Caco-2 (cell line): Measurements from ENCODE around the gene NTN5. TPM values are rescaled to one million over a fixed set of nuclear protein-coding genes. Genes with fewer than 3 reads are reported as not detected.

ENCODE experiments used
- BruUV-seq: library from RNA; stranded (reverse); fragments of 400-500 nt; replicated peaks from 2 replicates; lab custom pipeline; 2021; lab: Mats Ljungman, UMichigan
- CTCF ChIA-PET: fragments of 300-600 bp; sonication (Branson Sonifier 250); formaldehyde crosslinking; loops from one replicate; lab custom pipeline; 2022; ENCODE audit warnings: antibody characterized with exemption; lab: Charles Lee
- POLR2A ChIA-PET: fragments of 300-600 bp; sonication (Branson Sonifier 250); formaldehyde crosslinking; loops from one replicate; lab custom pipeline; 2022; ENCODE audit warnings: antibody characterized with exemption; lab: Charles Lee
- DNase-seq, 2 experiments: peaks; one replicate each; pipeline versions ENCODE4 v3.0.0 to v3.0.0-alpha.2; 2020 to 2022
- H3K27me3 ChIP-seq: replicated peaks from 2 replicates; pipeline ENCODE4 v1.6.0; 2011; ENCODE audit warnings: low read length; ENCODE audit not compliant: control insufficient read depth, insufficient read depth
- H3K36me3 ChIP-seq: 2 replicates; pipeline ENCODE4 v1.5.1; 2011; ENCODE audit warnings: low read length; ENCODE audit not compliant: control insufficient read depth, insufficient read depth
- H3K4me1 ChIP-seq: fragments of 250-450 bp; sonication (Bioruptor Pico); 2 replicates; pipeline ENCODE4 v1.5.1; 2020; ENCODE audit warnings: mild to moderate bottlenecking
- H3K4me3 ChIP-seq: 2 replicates; pipeline ENCODE4 v1.5.1; 2011; ENCODE audit warnings: low read depth, mild to moderate bottlenecking, control low read depth, low read length
- H3K9me3 ChIP-seq: fragments of 250-450 bp; sonication (Bioruptor Pico); 2 replicates; pipeline ENCODE4 v1.5.1; 2020; ENCODE audit warnings: mild to moderate bottlenecking, moderate library complexity
- H3K27ac Mint-ChIP-seq: one replicate; pipeline ENCODE4 v1.8.0; 2022; ENCODE audit warnings: mixed read lengths; ENCODE audit not compliant: unreplicated experiment
- H3K27me3 Mint-ChIP-seq: one replicate; pipeline ENCODE4 v1.8.0; 2022; ENCODE audit warnings: mixed read lengths; ENCODE audit not compliant: insufficient read depth, unreplicated experiment
- H3K36me3 Mint-ChIP-seq: one replicate; pipeline ENCODE4 v1.8.0; 2022; ENCODE audit warnings: mild to moderate bottlenecking, mixed read lengths; ENCODE audit not compliant: insufficient read depth, unreplicated experiment
- H3K4me1 Mint-ChIP-seq: one replicate; pipeline ENCODE4 v1.8.0; 2022; ENCODE audit warnings: low read depth, mixed read lengths; ENCODE audit not compliant: unreplicated experiment
- H3K4me3 Mint-ChIP-seq: one replicate; pipeline ENCODE4 v1.8.0; 2022; ENCODE audit warnings: mild to moderate bottlenecking, moderate library complexity, mixed read lengths; ENCODE audit not compliant: unreplicated experiment
- H3K9me3 Mint-ChIP-seq: one replicate; pipeline ENCODE4 v1.8.0; 2022; ENCODE audit warnings: mixed read lengths; ENCODE audit not compliant: unreplicated experiment
- intact Hi-C: fragments of 100-400 bp; cut with micrococcal nuclease; formaldehyde crosslinking; loops from one replicate; pipeline ENCODE4 v1.10.0; 2022; ENCODE audit not compliant: unreplicated experiment
- total RNA-seq: library from RNA; stranded (reverse); gene quantifications from 2 replicates; pipeline ENCODE4 v1.2.3, GENCODE V29; 2022
- TF ChIP-seq, protein P1 (sequence below), 2 experiments: fragments of 200-600 bp in 1 of 2; IDR thresholded peaks; 1 replicate in 1 of 2; 2 replicates in 1 of 2; pipeline versions ENCODE4 v1.5.1 to v1.8.0; 2011 to 2022; ENCODE audit warnings: antibody characterized with exemption in 1 of 2, control low read depth in 1 of 2, inconsistent platforms in 1 of 2, low read depth in 1 of 2, low read length in 1 of 2, mild to moderate bottlenecking in 1 of 2, moderate library complexity in 1 of 2; ENCODE audit not compliant: insufficient read depth in 1 of 2, severe bottlenecking in 1 of 2, unreplicated experiment in 1 of 2

The NTN5 gene
- total RNA-seq, 1 experiment from 2014 or later, result 0.34 TPM

DNA sequence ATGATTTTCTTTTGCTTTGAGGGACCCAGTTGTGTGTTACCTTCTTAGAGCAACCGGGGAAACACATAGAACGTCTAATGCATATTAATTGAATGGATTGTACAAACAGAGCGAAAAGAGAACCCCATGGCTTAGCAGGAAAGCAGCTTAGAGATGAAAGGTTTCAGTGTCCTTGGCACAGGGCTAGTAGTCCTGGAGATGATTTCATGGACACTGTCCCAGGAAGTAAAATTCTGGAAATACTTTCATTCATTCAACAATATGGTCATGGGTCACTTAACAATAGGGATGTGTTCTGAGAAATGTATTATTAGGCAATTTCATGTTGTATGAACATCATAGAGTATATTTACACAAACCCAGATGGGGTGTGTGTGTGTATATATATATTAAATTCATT is 13.3 kb upstream of the NTN5 start:
- Mint-ChIP-seq H3K27me3 (no peaks in the 10 kb centered on the region), H3K36me3 (no peaks in the 10 kb centered on the region), H3K4me1 (peaks cover 11% of the 10 kb centered on the region), H3K27ac (peak overlapping the region; percentile 54), H3K4me3 (no peak overlapping the region), H3K9me3 (no peaks in the 10 kb centered on the region)
- TF ChIP-seq, protein P1, sequence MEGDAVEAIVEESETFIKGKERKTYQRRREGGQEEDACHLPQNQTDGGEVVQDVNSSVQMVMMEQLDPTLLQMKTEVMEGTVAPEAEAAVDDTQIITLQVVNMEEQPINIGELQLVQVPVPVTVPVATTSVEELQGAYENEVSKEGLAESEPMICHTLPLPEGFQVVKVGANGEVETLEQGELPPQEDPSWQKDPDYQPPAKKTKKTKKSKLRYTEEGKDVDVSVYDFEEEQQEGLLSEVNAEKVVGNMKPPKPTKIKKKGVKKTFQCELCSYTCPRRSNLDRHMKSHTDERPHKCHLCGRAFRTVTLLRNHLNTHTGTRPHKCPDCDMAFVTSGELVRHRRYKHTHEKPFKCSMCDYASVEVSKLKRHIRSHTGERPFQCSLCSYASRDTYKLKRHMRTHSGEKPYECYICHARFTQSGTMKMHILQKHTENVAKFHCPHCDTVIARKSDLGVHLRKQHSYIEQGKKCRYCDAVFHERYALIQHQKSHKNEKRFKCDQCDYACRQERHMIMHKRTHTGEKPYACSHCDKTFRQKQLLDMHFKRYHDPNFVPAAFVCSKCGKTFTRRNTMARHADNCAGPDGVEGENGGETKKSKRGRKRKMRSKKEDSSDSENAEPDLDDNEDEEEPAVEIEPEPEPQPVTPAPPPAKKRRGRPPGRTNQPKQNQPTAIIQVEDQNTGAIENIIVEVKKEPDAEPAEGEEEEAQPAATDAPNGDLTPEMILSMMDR (IDR thresholded peaks at IDR 0.05; ENCODE audit: insufficient read depth in 1 of 2, low read depth in 1 of 2, low read length in 1 of 2, severe bottlenecking in 1 of 2, unreplicated experiment in 1 of 2), result no peak
- no peak for DNase-seq
- Histone ChIP-seq H3K4me3 (no peak overlapping the region), H3K27me3 (no peaks in the 10 kb centered on the region), H3K9me3 (no peaks in the 10 kb centered on the region), H3K4me1 (peaks cover 36% of the 10 kb centered on the region), H3K36me3 (no peaks in the 10 kb centered on the region)
- intact Hi-C loops, result loop anchor here (5.0 kb wide), 1 partner anchor 39 kb away; the partner anchor contains the start of gene CA11
- CTCF ChIA-PET, result no interaction called here
- BruUV-seq, result no TSS peak
- POLR2A ChIA-PET, result no interaction called here

DNA sequence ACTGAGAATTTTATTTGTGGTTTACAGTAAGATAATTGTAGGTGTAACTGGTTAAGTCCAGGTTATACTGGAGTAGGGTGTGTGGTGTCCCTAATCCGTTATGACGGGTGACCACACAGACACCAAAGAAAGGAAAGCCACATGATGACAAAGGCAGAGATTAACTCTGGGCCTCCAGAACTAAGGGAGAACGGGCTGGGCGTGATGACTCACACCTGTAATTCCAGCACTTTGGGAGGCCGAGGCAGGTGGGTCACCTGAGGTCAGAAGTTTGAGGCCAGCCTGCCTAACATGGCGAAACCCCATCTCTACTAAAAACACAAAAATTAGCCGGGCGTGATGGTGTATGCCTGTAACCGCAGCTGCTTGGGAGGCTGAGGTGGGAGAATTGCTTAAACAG is 12.8 kb upstream of the NTN5 start:
- no peaks in the 10 kb centered on the region for H3K36me3 ChIP-seq
- peaks cover 39% of the 10 kb centered on the region for H3K4me1 ChIP-seq
- H3K4me1 Mint-ChIP-seq, result peaks cover 11% of the 10 kb centered on the region
- ChIA-PET POLR2A (no interaction called here), CTCF (no interaction called here)
- intact Hi-C loops, result loop anchor here (5.0 kb wide), 1 partner anchor 38 kb away; the partner anchor contains the start of gene CA11
- TF ChIP-seq, protein P1 (IDR thresholded peaks at IDR 0.05; ENCODE audit: insufficient read depth in 1 of 2, low read depth in 1 of 2, low read length in 1 of 2, severe bottlenecking in 1 of 2, unreplicated experiment in 1 of 2), result no peak
- DNase-seq, result peak; percentile 68 to 74
- no peaks in the 10 kb centered on the region for H3K9me3 ChIP-seq
- H3K36me3 Mint-ChIP-seq, result no peaks in the 10 kb centered on the region
- no peaks in the 10 kb centered on the region for H3K9me3 Mint-ChIP-seq
- no TSS peak for BruUV-seq
- no peaks in the 10 kb centered on the region for H3K27me3 Mint-ChIP-seq
- H3K27ac Mint-ChIP-seq, result peak overlapping the region; percentile 54
- H3K4me3 ChIP-seq, result no peak overlapping the region
- H3K27me3 ChIP-seq, result no peaks in the 10 kb centered on the region
- H3K4me3 Mint-ChIP-seq, result peak overlapping the region; percentile 11

DNA sequence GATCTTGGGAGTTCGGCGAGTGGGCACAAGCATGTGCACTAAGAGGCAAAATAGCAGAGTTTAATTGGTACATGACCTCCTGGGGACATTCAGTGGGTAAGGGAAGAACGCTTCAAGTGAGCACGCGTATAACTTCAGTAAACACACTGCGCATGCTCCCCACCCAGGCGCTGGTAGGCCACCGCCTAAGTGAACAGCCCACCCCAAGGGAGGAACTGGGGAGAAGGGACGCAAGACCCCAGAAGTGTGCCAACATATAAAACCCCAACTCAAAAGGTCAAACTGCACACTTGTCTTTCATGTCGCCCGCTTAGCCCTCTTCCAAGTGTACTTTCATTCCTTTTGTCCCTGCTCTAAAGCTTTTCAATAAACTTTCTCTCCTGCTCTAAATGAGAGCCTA is 10.5 kb upstream of the NTN5 start:
- no peak for DNase-seq
- no peaks in the 10 kb centered on the region for H3K36me3 ChIP-seq
- TF ChIP-seq, protein P1 (IDR thresholded peaks at IDR 0.05; ENCODE audit: insufficient read depth in 1 of 2, low read depth in 1 of 2, low read length in 1 of 2, severe bottlenecking in 1 of 2, unreplicated experiment in 1 of 2), result no peak
- ChIA-PET CTCF (no interaction called here), POLR2A (no interaction called here)
- no peaks in the 10 kb centered on the region for H3K9me3 ChIP-seq
- Mint-ChIP-seq H3K9me3 (no peaks in the 10 kb centered on the region), H3K36me3 (no peaks in the 10 kb centered on the region), H3K27ac (no peak overlapping the region), H3K4me1 (peaks cover 11% of the 10 kb centered on the region), H3K27me3 (no peaks in the 10 kb centered on the region), H3K4me3 (no peak overlapping the region)
- H3K27me3 ChIP-seq, result no peaks in the 10 kb centered on the region
- intact Hi-C loops, result no loop called here
- peaks cover 38% of the 10 kb centered on the region for H3K4me1 ChIP-seq
- no peak overlapping the region for H3K4me3 ChIP-seq
- no TSS peak for BruUV-seq
